GM21786 (cell line): Measurements from ENCODE around the gene HIVEP1.

Source experiments
- ATAC-seq: cut with Tn5 transposase; IDR thresholded peaks from one replicate; pipeline ENCODE4 v1.9.1; 2021; ENCODE audit not compliant: unreplicated experiment

Gene HIVEP1

DNA sequence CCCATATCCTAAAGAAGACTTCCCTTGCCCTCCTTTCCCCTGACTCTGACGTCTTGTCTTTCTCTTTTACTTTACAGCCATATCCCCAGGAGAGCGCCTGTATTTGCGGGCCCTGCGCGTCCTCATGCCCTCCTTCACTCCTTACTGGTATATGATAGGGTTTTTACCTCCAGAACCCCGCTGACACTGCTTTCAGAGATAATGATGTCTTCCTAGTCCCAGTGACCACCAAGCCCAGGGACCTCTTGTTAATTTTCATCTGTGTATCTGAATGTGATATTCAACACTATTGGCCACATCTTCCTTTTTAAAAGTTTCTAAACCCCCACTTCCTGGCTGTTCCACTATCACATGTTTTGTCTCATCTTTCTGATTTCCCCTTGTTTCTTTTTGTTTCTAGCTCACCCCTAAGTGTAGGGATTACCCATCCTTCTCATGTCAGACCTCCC lies 102.0 kb downstream of the HIVEP1 start:
- ATAC-seq, result peak; percentile 35

GRCh38 chr6:12115001-12115400 lies 102.9 kb downstream of the HIVEP1 start:
- no peak for ATAC-seq

- no peak for ATAC-seq
These were observed 103.4 kb downstream of the HIVEP1 start for GRCh38 chr6:12115492-12115891.

- ATAC-seq, result no peak
These were observed 104.2 kb downstream of the HIVEP1 start for GRCh38 chr6:12116264-12116800.

DNA sequence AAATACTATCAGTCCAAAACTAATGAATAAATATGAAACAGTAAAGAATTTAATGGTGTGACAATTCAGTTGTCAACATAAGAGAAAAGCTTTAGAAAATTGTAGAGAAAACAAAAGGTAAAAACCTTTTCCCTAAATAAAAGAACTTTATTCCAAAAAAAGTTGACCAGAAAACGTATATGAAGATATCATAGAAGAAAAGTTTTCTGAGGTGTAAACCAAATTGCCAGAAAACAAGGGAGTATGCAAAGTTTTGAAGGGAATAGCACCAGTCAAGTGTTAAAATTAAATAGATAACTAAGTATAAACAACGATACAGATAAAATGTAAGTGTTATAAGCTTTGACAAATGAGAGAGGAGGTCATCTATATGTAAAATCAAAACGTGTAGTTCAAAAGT lies 104.9 kb downstream of the HIVEP1 start:
- no peak for ATAC-seq

GRCh38 chr6:12118607-12119006 lies 106.5 kb downstream of the HIVEP1 start:
- ATAC-seq, result no peak

GRCh38 chr6:12119085-12119588 lies 107.0 kb downstream of the HIVEP1 start:
- peak; percentile 63 for ATAC-seq

DNA sequence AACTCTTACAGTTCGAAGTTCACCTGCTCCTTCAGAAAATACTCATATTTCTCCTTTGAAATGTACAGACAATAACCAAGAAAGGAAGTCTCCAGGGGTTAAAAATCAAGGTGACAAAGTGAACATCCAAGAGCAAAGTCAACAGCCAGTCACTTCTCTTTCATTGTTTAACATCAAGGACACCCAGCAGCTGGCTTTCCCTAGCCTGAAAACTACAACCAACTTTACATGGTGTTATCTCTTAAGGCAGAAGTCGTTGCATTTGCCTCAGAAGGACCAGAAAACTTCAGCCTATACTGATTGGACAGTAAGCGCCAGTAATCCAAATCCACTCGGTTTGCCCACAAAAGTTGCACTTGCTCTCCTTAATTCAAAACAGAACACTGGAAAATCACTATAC lies 113.3 kb downstream of the HIVEP1 start:
- no peak for ATAC-seq

DNA sequence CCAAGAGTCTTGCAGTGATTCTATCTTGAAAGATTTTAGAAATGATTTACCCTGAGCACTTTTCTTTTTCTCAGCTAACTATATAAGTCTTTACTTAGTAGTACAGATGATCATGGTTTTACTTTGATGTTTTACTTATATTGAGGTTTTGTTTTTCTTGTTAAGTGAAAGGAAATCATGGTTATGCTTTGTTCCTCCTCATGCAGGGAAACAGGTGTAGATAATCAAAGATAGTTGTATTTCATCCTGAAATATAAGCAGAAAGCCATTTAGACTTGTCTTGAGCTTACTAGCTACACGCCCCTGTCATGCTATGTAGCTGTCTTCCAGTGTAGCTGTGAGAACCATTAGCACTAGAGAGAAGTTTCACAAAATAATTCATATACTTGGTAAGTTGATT lies 113.9 kb downstream of the HIVEP1 start:
- no peak for ATAC-seq

DNA sequence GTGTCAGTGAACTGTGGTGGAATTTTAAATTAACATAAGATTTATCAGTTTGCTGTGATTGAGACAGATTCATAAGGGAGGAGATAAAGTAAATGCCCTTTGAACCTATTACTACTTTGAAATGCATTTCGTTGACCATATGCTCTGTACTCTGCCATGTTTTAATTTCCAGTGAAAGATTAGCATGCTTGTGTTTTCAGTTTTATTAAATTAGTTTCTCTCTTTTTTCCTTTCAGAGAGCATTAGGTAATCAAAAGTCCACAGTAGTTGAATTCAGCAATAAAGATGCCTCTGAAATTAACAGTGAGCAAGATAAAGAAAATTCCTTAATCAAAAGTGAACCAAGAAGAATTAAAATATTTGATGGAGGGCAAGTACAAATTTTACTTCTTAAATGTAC lies 117.4 kb downstream of the HIVEP1 start:
- no peak for ATAC-seq

- ATAC-seq, result no peak
These were observed 120.5 kb downstream of the HIVEP1 start for GRCh38 chr6:12132351-12133222.

- no peak for ATAC-seq
These were observed 122.5 kb downstream of the HIVEP1 start for GRCh38 chr6:12134581-12134980.

DNA sequence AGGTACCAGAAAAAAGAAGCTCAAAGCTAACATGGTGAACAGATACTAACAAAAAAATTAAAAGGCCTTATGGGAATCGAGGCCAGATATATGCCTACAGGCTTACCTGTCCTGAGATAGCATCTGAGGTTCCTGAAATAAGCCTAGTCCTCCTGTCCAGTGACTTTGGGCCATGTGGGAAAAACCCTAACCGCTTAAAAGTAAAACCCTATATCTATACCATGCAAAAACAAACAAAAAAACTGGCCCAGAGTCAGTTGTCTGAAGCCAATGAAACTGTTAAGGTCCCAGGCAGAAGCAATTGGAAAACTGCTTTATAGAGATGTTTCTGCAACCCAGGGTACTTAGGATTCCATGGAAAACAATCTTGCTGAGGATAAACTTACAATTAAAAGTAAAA lies 122.9 kb downstream of the HIVEP1 start:
- no peak for ATAC-seq

DNA sequence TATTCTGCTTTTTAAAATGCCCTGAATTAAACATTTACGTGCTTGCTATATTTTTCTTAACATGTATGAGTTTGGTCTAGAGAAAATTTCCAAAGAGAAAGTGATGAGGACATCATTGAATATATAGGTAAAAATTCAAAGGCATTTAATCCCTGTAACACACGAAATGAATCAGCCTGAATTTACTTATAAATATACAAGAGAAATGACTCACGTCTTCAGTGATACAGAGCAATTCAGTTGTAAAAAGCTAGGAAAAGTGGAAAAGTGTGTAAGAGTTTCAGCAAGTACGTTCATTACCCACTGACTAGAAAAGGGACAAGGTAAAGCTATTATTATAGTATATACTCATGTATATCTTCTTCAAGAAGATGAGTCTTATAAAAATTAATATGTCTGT lies 124.8 kb downstream of the HIVEP1 start:
- ATAC-seq, result no peak

DNA sequence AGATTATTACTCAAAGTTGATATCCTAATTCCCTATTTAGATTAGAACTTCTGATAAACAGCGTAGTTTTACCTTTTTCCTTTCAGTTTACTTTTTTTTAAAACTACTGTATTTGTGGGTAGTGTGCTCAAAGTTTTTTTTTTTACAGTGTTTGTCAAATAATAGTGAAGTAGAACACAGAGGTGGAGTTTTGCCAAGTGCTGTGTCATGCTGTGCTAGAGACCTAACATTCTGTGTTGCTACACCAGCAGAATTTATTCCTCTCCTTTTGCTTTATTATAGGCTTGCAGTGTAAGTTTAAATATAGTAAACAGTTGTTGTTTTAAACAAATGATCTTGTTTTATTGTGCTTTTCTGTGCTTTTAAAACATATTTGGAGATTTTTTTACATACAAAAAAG lies 125.4 kb downstream of the HIVEP1 start:
- ATAC-seq, result no peak

GRCh38 chr6:12138381-12138780 lies 126.3 kb downstream of the HIVEP1 start:
- no peak for ATAC-seq

DNA sequence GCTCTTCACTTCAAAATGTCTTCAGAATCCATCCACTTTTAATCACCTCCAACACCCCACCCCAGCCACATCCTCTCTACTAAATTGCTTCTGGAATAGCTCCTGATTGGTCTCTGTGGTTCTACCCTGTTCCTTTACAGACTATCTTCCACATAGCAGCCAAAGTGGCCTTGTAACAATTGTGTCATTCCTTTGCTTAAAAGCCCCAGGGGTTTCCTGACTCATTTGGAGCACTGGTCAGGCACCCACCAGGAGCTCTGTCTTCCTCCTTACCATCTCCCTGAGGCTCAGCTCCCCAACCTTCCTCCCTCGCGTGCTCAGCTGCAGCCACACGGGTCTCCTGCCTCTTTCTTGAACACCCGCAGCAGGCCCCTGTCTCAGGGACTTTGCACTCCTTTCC lies 126.8 kb downstream of the HIVEP1 start:
- ATAC-seq, result no peak

GRCh38 chr6:12147557-12148316 lies 135.6 kb downstream of the HIVEP1 start:
- no peak for ATAC-seq

DNA sequence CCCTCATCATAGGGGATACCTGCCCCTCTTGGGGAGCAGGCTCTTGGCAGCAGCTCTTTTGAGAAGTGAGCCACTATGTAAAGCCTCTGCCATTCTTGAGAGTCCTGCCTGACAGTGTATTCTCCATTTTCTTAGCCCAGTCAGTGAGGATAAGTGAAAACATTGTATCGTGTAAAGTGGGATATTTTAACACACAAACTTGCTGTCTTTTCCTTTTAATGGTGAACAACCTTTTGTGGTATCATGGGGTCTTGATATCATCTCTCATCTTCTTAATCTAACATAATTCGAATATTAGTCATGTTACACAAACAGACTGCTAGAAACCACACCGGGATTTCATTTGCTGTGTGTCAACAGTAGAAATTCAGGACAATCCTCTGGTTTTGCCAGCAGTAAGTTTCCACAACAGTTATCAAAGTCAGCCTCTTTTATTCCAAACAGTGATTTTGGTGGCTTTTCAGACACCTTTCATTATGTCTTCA lies 136.2 kb downstream of the HIVEP1 start:
- ATAC-seq, result no peak

GRCh38 chr6:12148841-12149240 lies 136.7 kb downstream of the HIVEP1 start:
- ATAC-seq, result no peak

- ATAC-seq, result no peak
These were observed 137.9 kb downstream of the HIVEP1 start for GRCh38 chr6:12149944-12150510.
